Esophagus (tissue), 2 donors: ENCODE measurements around the gene NOL9. TPM values are rescaled to one million over a fixed set of nuclear protein-coding genes. Genes with fewer than 3 reads are reported as not detected.

Source experiments
- H3K27ac ChIP-seq, 2 donors: one replicate each; pipeline ENCODE4 v1.5.1; 2013; ENCODE audit warnings: low read depth in 2 of 2, mild to moderate bottlenecking in 2 of 2, inconsistent platforms in 1 of 2, low read length in 1 of 2, moderate library complexity in 1 of 2
- H3K27me3 ChIP-seq, 2 donors: one replicate each; pipeline ENCODE4 v1.6.1; 2013; ENCODE audit warnings: low read length in 2 of 2, control low read depth in 1 of 2, mild to moderate bottlenecking in 1 of 2; ENCODE audit not compliant: insufficient read depth in 2 of 2, control insufficient read depth in 1 of 2
- H3K36me3 ChIP-seq, 2 donors: one replicate each; pipeline ENCODE4 v1.6.1; 2013; ENCODE audit warnings: low read length in 1 of 2; ENCODE audit not compliant: control insufficient read depth in 2 of 2, insufficient read depth in 2 of 2
- H3K4me1 ChIP-seq, 2 donors: one replicate each; pipeline ENCODE4 v1.6.1; 2013; ENCODE audit warnings: low read length in 1 of 2; ENCODE audit not compliant: control insufficient read depth in 2 of 2, insufficient read depth in 2 of 2
- H3K4me3 ChIP-seq, 2 donors: one replicate each; pipeline ENCODE4 v1.5.1; 2013; ENCODE audit warnings: low read length in 2 of 2, mild to moderate bottlenecking in 2 of 2, low read depth in 1 of 2, moderate library complexity in 1 of 2
- H3K9me3 ChIP-seq, 2 donors: one replicate each; pipeline ENCODE4 v1.6.1; 2013; ENCODE audit warnings: mild to moderate bottlenecking in 2 of 2, low read depth in 1 of 2, low read length in 1 of 2, moderate library complexity in 1 of 2; ENCODE audit not compliant: control insufficient read depth in 2 of 2, insufficient read depth in 1 of 2
- WGBS, 2 donors: extraction: QIAGEN DNeasy Blood & Tissue Kit; methylation state at CpG; one replicate each; pipeline ENCODE4 v1.1.7; 2013; 5-methylcytosine and 5-hydroxymethylcytosine counted together
- polyA plus RNA-seq, 2 donors: library from polyadenylated mRNA; stranded (reverse); fragments of 200-250 nt; gene quantifications; one replicate each; pipeline ENCODE4 v1.2.3, GENCODE V29; 2013
- donor health status: healthy with polysubstance abuse.
- donor health status: Bipolar disorder and iron deficiency.

NOL9 gene
- polyA plus RNA-seq, 2 donors, result 3.8 to 5.7 TPM

DNA sequence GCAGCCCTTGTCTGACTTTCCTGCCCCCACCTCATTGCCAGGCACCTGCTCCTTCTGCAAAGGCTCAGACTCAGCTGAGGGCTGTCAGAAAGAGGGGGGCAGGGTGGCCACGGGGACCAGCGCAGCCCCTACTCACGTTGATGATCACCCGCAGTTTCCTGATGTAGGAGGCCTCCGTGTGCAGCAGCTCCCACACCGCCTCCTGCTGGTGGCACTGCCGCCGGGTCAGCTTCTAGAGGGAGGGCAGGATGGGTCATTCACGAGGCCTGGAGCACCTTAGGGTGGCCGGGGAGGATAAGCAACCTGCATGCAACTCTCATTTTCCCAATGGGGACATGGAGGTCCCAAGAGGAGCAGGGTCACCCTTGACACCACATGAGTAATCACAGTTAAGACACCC lies 81.9 kb downstream of the NOL9 start:
- H3K27ac ChIP-seq, result peak overlapping the region; percentile 93 to 96
- WGBS, 2 donors, result 59 to 67% methylated on average over 10 of the region's 10 CpGs
- H3K9me3 ChIP-seq, result no peaks in the 10 kb centered on the region
- peaks cover 0 to 17% of the 10 kb centered on the region in 2 donors for H3K4me1 ChIP-seq
- peaks cover 0 to 43% of the 10 kb centered on the region in 2 donors for H3K36me3 ChIP-seq
- H3K27me3 ChIP-seq, result no peaks in the 10 kb centered on the region
- peak overlapping the region in 1 of 2 donors; percentile 5 for H3K4me3 ChIP-seq

GRCh38 chr1:6471970-6472368 lies 82.3 kb downstream of the NOL9 start:
- H3K4me1 ChIP-seq, result peaks cover 0 to 17% of the 10 kb centered on the region in 2 donors
- H3K27ac ChIP-seq, result peak overlapping the region; percentile 93 to 98
- H3K36me3 ChIP-seq, result peaks cover 0 to 47% of the 10 kb centered on the region in 2 donors
- H3K9me3 ChIP-seq, result no peaks in the 10 kb centered on the region
- WGBS, 2 donors, result 56 to 58% methylated on average over 7 of the region's 7 CpGs
- no peaks in the 10 kb centered on the region for H3K27me3 ChIP-seq
- H3K4me3 ChIP-seq, result no peak overlapping the region

Other genes starting within 250 kb of the NOL9 start
- 10 to 100 TPM; 12.3 to 39.7 TPM for gene ACOT7, start 160.7 kb downstream of the NOL9 start, polyA plus RNA-seq
- 10 to 100 TPM; 34.2 to 34.3 TPM for gene HES2, start 134.6 kb downstream of the NOL9 start, polyA plus RNA-seq
- 10 to 100 TPM; 21.6 to 46.5 TPM for gene ESPN, start 129.7 kb downstream of the NOL9 start, polyA plus RNA-seq
- gene TNFRSF25, start 88.3 kb downstream of the NOL9 start, polyA plus RNA-seq, result 10 to 100 TPM; 23.9 to 53.9 TPM
- 10 to 100 TPM; 18.5 to 28.0 TPM for gene PLEKHG5, start 62.8 kb downstream of the NOL9 start, polyA plus RNA-seq
- gene TAS1R1, start 794 bp upstream of the NOL9 start, polyA plus RNA-seq, result under 1 TPM; 0.02 to 0.04 TPM
- 10 to 100 TPM; 16.2 to 42.7 TPM for gene ZBTB48, start 25.5 kb upstream of the NOL9 start, polyA plus RNA-seq
- 10 to 100 TPM; 20.5 to 22.3 TPM for gene KLHL21, start 48.4 kb upstream of the NOL9 start, polyA plus RNA-seq
- 1 to 10 TPM; 8.4 to 9.0 TPM for gene PHF13, start 59.2 kb upstream of the NOL9 start, polyA plus RNA-seq
- 10 to 100 TPM; 10.5 to 18.1 TPM for gene THAP3, start 70.4 kb upstream of the NOL9 start, polyA plus RNA-seq
- gene DNAJC11, start 147.3 kb upstream of the NOL9 start, polyA plus RNA-seq, result 10 to 100 TPM; 21.9 to 23.0 TPM
- gene CAMTA1, start 230.9 kb upstream of the NOL9 start, polyA plus RNA-seq, result 10 to 100 TPM; 61.1 to 75.0 TPM